Measurements from ENCODE around the gene ASPRV1.

ASPRV1 gene

GRCh38 chr2:69943000-69943842 lies 18.2 kb downstream of the ASPRV1 start:
- DNase-seq (ENCODE audit: low read depth in 2 of 2): no peak

GRCh38 chr2:69940691-69941090 lies 20.7 kb downstream of the ASPRV1 start:
- no peak for DNase-seq (ENCODE audit: low read depth in 2 of 2)

GRCh38 chr2:69939722-69940121 lies 21.7 kb downstream of the ASPRV1 start:
- DNase-seq (ENCODE audit: low read depth in 2 of 2): no peak

- DNase-seq (ENCODE audit: low read depth in 2 of 2): no peak
These were observed 23.5 kb downstream of the ASPRV1 start for GRCh38 chr2:69937968-69938367.

- DNase-seq (ENCODE audit: low read depth in 2 of 2): no peak
These were observed 24.5 kb downstream of the ASPRV1 start for GRCh38 chr2:69936906-69937305.

GRCh38 chr2:69935011-69935410 lies 26.4 kb downstream of the ASPRV1 start:
- no peak for DNase-seq (ENCODE audit: low read depth in 2 of 2)

GRCh38 chr2:69934614-69934908 lies 26.9 kb downstream of the ASPRV1 start:
- no peak for DNase-seq (ENCODE audit: low read depth in 2 of 2)

GRCh38 chr2:69933839-69934613 lies 27.4 kb downstream of the ASPRV1 start:
- DNase-seq (ENCODE audit: low read depth in 2 of 2): no peak

- DNase-seq (ENCODE audit: low read depth in 2 of 2): no peak
These were observed 28.1 kb downstream of the ASPRV1 start for GRCh38 chr2:69933254-69933828.

GRCh38 chr2:69932596-69932922 lies 28.9 kb downstream of the ASPRV1 start:
- no peak for DNase-seq (ENCODE audit: low read depth in 2 of 2)

GRCh38 chr2:69931832-69932595 lies 29.4 kb downstream of the ASPRV1 start:
- no peak for DNase-seq (ENCODE audit: low read depth in 2 of 2)

GRCh38 chr2:69926849-69927515 lies 34.4 kb downstream of the ASPRV1 start:
- DNase-seq (ENCODE audit: low read depth in 2 of 2): no peak

- no peak for DNase-seq (ENCODE audit: low read depth in 2 of 2)
These were observed 38.3 kb downstream of the ASPRV1 start for GRCh38 chr2:69923116-69923515.

- DNase-seq (ENCODE audit: low read depth in 2 of 2): no peak
These were observed 43.0 kb downstream of the ASPRV1 start for GRCh38 chr2:69918401-69918800.

GRCh38 chr2:69917852-69918251 lies 43.6 kb downstream of the ASPRV1 start:
- no peak for DNase-seq (ENCODE audit: low read depth in 2 of 2)

- DNase-seq (ENCODE audit: low read depth in 2 of 2): no peak
These were observed 45.3 kb downstream of the ASPRV1 start for GRCh38 chr2:69916106-69916505.

GRCh38 chr2:69914950-69915945 lies 46.2 kb downstream of the ASPRV1 start, which contains the start of gene MXD1:
MXD1 (plus strand) TSS chr2:69915109; CDS start chr2:69915331, 222 bp downstream.
- no peak for DNase-seq (ENCODE audit: low read depth in 2 of 2)

GRCh38 chr2:69914164-69914949 lies 47.1 kb downstream of the ASPRV1 start:
- peak; percentile 99 to 100 for DNase-seq (ENCODE audit: low read depth in 2 of 2)

GRCh38 chr2:69911985-69912563 lies 49.4 kb downstream of the ASPRV1 start:
- DNase-seq (ENCODE audit: low read depth in 2 of 2): no peak
